Naive thymus-derived CD4-positive, alpha-beta T cell (primary cell): ENCODE results near the gene MEGF11. TPM values are rescaled to one million over a fixed set of nuclear protein-coding genes. Genes with fewer than 3 reads are reported as not detected.
A peak's percentile ranks its signal among the peaks of the same experiment; 100 is the strongest.

Source experiments
- ATAC-seq: fragments of 150-1000 bp; cut with Tn5 transposase; 2 replicates; pipeline ENCODE4 v1.10.0; 2021; ENCODE audit warnings: mild to moderate bottlenecking, moderate library complexity
- CTCF ChIA-PET: fragments of 350-600 bp; sonication (Branson Sonifier 250); formaldehyde crosslinking; loops from one replicate; lab custom pipeline; 2021; ENCODE audit warnings: antibody characterized with exemption; lab: Charles Lee
- POLR2A ChIA-PET: fragments of 350-600 bp; sonication (Branson Sonifier 250); formaldehyde crosslinking; loops from one replicate; lab custom pipeline; 2021; ENCODE audit warnings: antibody characterized with exemption, inconsistent platforms; lab: Charles Lee
- DNase-seq, 9 donors: peaks; one replicate each; pipeline versions ENCODE4 v3.0.0 to v3.0.0-alpha.2; 2020 to 2022; ENCODE audit warnings: mixed read lengths in 1 of 9
- H3K27ac ChIP-seq: one replicate; pipeline ENCODE4 v1.7.0; 2013; ENCODE audit warnings: mild to moderate bottlenecking, low read depth, low read length, moderate library complexity
- H3K27me3 ChIP-seq, 2 donors: one replicate each; pipeline ENCODE4 v1.7.0; 2013; ENCODE audit warnings: low read length in 2 of 2, mild to moderate bottlenecking in 2 of 2, moderate library complexity in 2 of 2; ENCODE audit not compliant: control insufficient read depth in 2 of 2, insufficient read depth in 2 of 2
- H3K36me3 ChIP-seq, 3 experiments: 1 replicate in 2 of 3; 2 replicates in 1 of 3; pipeline ENCODE4 v1.7.0; 2013; ENCODE audit warnings: low read length in 3 of 3, mild to moderate bottlenecking in 3 of 3, moderate library complexity in 1 of 3; ENCODE audit not compliant: insufficient read depth in 3 of 3, control insufficient read depth in 2 of 3
- H3K4me1 ChIP-seq, 2 donors: one replicate each; pipeline ENCODE4 v1.7.0; 2013; ENCODE audit warnings: low read length in 2 of 2, mild to moderate bottlenecking in 2 of 2, moderate library complexity in 1 of 2; ENCODE audit not compliant: control insufficient read depth in 2 of 2, insufficient read depth in 2 of 2
- H3K4me3 ChIP-seq: 2 replicates; pipeline ENCODE4 v1.7.0; 2013; ENCODE audit warnings: mild to moderate bottlenecking, low read length
- H3K9me3 ChIP-seq, 3 experiments: 1 replicate in 2 of 3; 2 replicates in 1 of 3; pipeline ENCODE4 v1.7.0; 2013; ENCODE audit warnings: low read length in 3 of 3; ENCODE audit not compliant: control insufficient read depth in 2 of 3
- H3K27ac Mint-ChIP-seq, 9 donors: one replicate each; pipeline ENCODE4 v1.8.0; 2020 to 2022; ENCODE audit warnings: mixed read lengths in 9 of 9, mild to moderate bottlenecking in 8 of 9, moderate library complexity in 5 of 9, inconsistent platforms in 2 of 9
- H3K27me3 Mint-ChIP-seq, 5 donors: one replicate each; pipeline ENCODE4 v1.8.0; 2021 to 2022; ENCODE audit warnings: mixed read lengths in 5 of 5, mild to moderate bottlenecking in 1 of 5
- H3K36me3 Mint-ChIP-seq, 5 donors: one replicate each; pipeline ENCODE4 v1.8.0; 2020 to 2022; ENCODE audit warnings: mixed read lengths in 5 of 5, mild to moderate bottlenecking in 3 of 5, inconsistent platforms in 1 of 5
- H3K4me1 Mint-ChIP-seq, 7 donors: one replicate each; pipeline ENCODE4 v1.8.0; 2020 to 2022; ENCODE audit warnings: mixed read lengths in 7 of 7, mild to moderate bottlenecking in 3 of 7, inconsistent platforms in 1 of 7
- H3K4me3 Mint-ChIP-seq, 10 donors: one replicate each; pipeline ENCODE4 v1.8.0; 2020 to 2022; ENCODE audit warnings: mild to moderate bottlenecking in 10 of 10, mixed read lengths in 10 of 10, moderate library complexity in 6 of 10, inconsistent platforms in 2 of 10
- H3K9me3 Mint-ChIP-seq, 11 donors: one replicate each; pipeline ENCODE4 v1.8.0; 2020 to 2022; ENCODE audit warnings: mixed read lengths in 11 of 11, mild to moderate bottlenecking in 4 of 11, inconsistent platforms in 1 of 11, moderate library complexity in 1 of 11
- intact Hi-C, 2 donors: fragments of 100-400 bp; cut with micrococcal nuclease; formaldehyde crosslinking; loops; one replicate each; pipeline ENCODE4 v1.15.1; 2023
- polyA plus RNA-seq, 2 donors: library from polyadenylated mRNA; unstranded; fragments of 300-500 nt; fragmentation: Illumina TruSeq; gene quantifications; one replicate each; pipeline ENCODE4 v1.2.3, GENCODE V29; 2021
- total RNA-seq, 6 experiments: library from RNA in 5 of 6; stranded (reverse) in 5 of 6; gene quantifications; 1 replicate in 5 of 6; 2 replicates in 1 of 6; pipeline ENCODE4 v1.2.3 and lab custom pipeline; 2021 to 2026

MEGF11 gene
- total and polyA plus RNA-seq, 7 experiments from 2014 or later, result 0.45 TPM; not detected in 6

GRCh38 chr15:66156310-66156975 is 97.1 kb downstream of the MEGF11 start:
- intact Hi-C loops, result no loop called here
- H3K27ac Mint-ChIP-seq, result peak overlapping the region in 1 of 9 donors; percentile 29
- ATAC-seq (no peak), DNase-seq (no peak)
- Histone ChIP-seq H3K36me3 (no peaks in the 10 kb centered on the region), H3K4me1 (no peaks in the 10 kb centered on the region), H3K27ac (no peak overlapping the region), H3K27me3 (no peaks in the 10 kb centered on the region), H3K9me3 (no peaks in the 10 kb centered on the region), H3K4me3 (no peak overlapping the region)
- H3K9me3 Mint-ChIP-seq, result peaks cover 0 to 1% (median 0%) of the 10 kb centered on the region in 11 donors
- no peak overlapping the region for H3K4me3 Mint-ChIP-seq
- peaks cover 0 to 9% (median 2%) of the 10 kb centered on the region in 5 donors for H3K27me3 Mint-ChIP-seq
- peaks cover 0 to 3% (median 0%) of the 10 kb centered on the region in 7 donors for H3K4me1 Mint-ChIP-seq
- POLR2A ChIA-PET, result no interaction called here
- H3K36me3 Mint-ChIP-seq, result no peaks in the 10 kb centered on the region
- CTCF ChIA-PET, result no interaction called here

GRCh38 chr15:66155065-66155464 is 98.5 kb downstream of the MEGF11 start:
- no peak overlapping the region for H3K27ac ChIP-seq
- CTCF ChIA-PET, result no interaction called here
- H3K9me3 ChIP-seq, result no peaks in the 10 kb centered on the region
- no peak overlapping the region for H3K4me3 ChIP-seq
- POLR2A ChIA-PET, result no interaction called here
- Mint-ChIP-seq H3K4me3 (no peak overlapping the region), H3K27me3 (peaks cover 0 to 18% (median 5%) of the 10 kb centered on the region in 5 donors), H3K9me3 (peaks cover 0 to 1% (median 0%) of the 10 kb centered on the region in 11 donors), H3K27ac (no peak overlapping the region), H3K36me3 (no peaks in the 10 kb centered on the region), H3K4me1 (peaks cover 0 to 3% (median 0%) of the 10 kb centered on the region in 7 donors)
- H3K36me3 ChIP-seq, result no peaks in the 10 kb centered on the region
- H3K27me3 ChIP-seq, result no peaks in the 10 kb centered on the region
- ATAC-seq (no peak), DNase-seq (no peak)
- no peaks in the 10 kb centered on the region for H3K4me1 ChIP-seq
- intact Hi-C loops, result no loop called here

- intact Hi-C loops, result no loop called here
- Histone ChIP-seq H3K4me3 (no peak overlapping the region), H3K4me1 (no peaks in the 10 kb centered on the region), H3K27ac (no peak overlapping the region), H3K36me3 (no peaks in the 10 kb centered on the region), H3K9me3 (no peaks in the 10 kb centered on the region), H3K27me3 (no peaks in the 10 kb centered on the region)
- H3K27ac Mint-ChIP-seq, result no peak overlapping the region
- no peak overlapping the region for H3K4me3 Mint-ChIP-seq
- H3K9me3 Mint-ChIP-seq, result peaks cover 0 to 1% (median 0%) of the 10 kb centered on the region in 11 donors
- ChIA-PET CTCF (no interaction called here), POLR2A (no interaction called here)
- H3K36me3 Mint-ChIP-seq, result no peaks in the 10 kb centered on the region
- peaks cover 0 to 18% (median 8%) of the 10 kb centered on the region in 5 donors for H3K27me3 Mint-ChIP-seq
- DNase-seq, result no peak
- no peak for ATAC-seq
- peaks cover 0 to 3% (median 0%) of the 10 kb centered on the region in 7 donors for H3K4me1 Mint-ChIP-seq
Measured at GRCh38 chr15:66154581-66154980, 99.0 kb downstream of the MEGF11 start.

GRCh38 chr15:66153549-66154415 is 99.8 kb downstream of the MEGF11 start:
- H3K4me1 ChIP-seq, result no peaks in the 10 kb centered on the region
- DNase-seq (no peak), ATAC-seq (no peak)
- no peak overlapping the region for H3K27ac ChIP-seq
- H3K4me1 Mint-ChIP-seq, result peaks cover 0 to 3% (median 0%) of the 10 kb centered on the region in 7 donors
- no peak overlapping the region for H3K27ac Mint-ChIP-seq
- H3K27me3 Mint-ChIP-seq, result peaks cover 0 to 18% (median 8%) of the 10 kb centered on the region in 5 donors
- no peaks in the 10 kb centered on the region for H3K36me3 Mint-ChIP-seq
- H3K27me3 ChIP-seq, result no peaks in the 10 kb centered on the region
- ChIA-PET CTCF (interaction anchor here (0.6 kb wide), 1 partner anchor 433 kb away, joined by 3 read pairs; no protein-coding TSS in a partner anchor), POLR2A (no interaction called here)
- H3K4me3 Mint-ChIP-seq, result no peak overlapping the region
- no peak overlapping the region for H3K4me3 ChIP-seq
- intact Hi-C loops, result no loop called here
- no peaks in the 10 kb centered on the region for H3K9me3 ChIP-seq
- no peaks in the 10 kb centered on the region for H3K36me3 ChIP-seq
- peaks cover 0 to 1% (median 0%) of the 10 kb centered on the region in 11 donors for H3K9me3 Mint-ChIP-seq

GRCh38 chr15:66152650-66153049 is 100.9 kb downstream of the MEGF11 start:
- Histone ChIP-seq H3K9me3 (no peaks in the 10 kb centered on the region), H3K27ac (no peak overlapping the region), H3K4me1 (no peaks in the 10 kb centered on the region), H3K4me3 (no peak overlapping the region), H3K36me3 (no peaks in the 10 kb centered on the region), H3K27me3 (no peaks in the 10 kb centered on the region)
- DNase-seq (no peak), ATAC-seq (no peak)
- peak overlapping the region in 1 of 10 donors; percentile 46 for H3K4me3 Mint-ChIP-seq
- H3K27ac Mint-ChIP-seq, result no peak overlapping the region
- intact Hi-C loops, result no loop called here
- H3K27me3 Mint-ChIP-seq, result peaks cover 0 to 22% (median 8%) of the 10 kb centered on the region in 5 donors
- peaks cover 0 to 1% (median 0%) of the 10 kb centered on the region in 11 donors for H3K9me3 Mint-ChIP-seq
- H3K36me3 Mint-ChIP-seq, result no peaks in the 10 kb centered on the region
- ChIA-PET CTCF (no interaction called here), POLR2A (no interaction called here)
- peaks cover 0 to 3% (median 0%) of the 10 kb centered on the region in 7 donors for H3K4me1 Mint-ChIP-seq

GRCh38 chr15:66151809-66152208 is 101.7 kb downstream of the MEGF11 start:
- H3K27me3 ChIP-seq, result no peaks in the 10 kb centered on the region
- ATAC-seq, result no peak
- CTCF ChIA-PET, result interaction anchor here (0.8 kb wide), 1 partner anchor 9 kb away, joined by 4 read pairs; no protein-coding TSS in a partner anchor

More at GRCh38 chr15:66151809-66152208, 101.7 kb downstream of the MEGF11 start:
- Mint-ChIP-seq H3K27me3 (peaks cover 0 to 16% (median 8%) of the 10 kb centered on the region in 5 donors), H3K36me3 (no peaks in the 10 kb centered on the region), H3K4me3 (no peak overlapping the region), H3K9me3 (peaks cover 0 to 1% (median 0%) of the 10 kb centered on the region in 11 donors), H3K27ac (no peak overlapping the region), H3K4me1 (peaks cover 0 to 3% (median 0%) of the 10 kb centered on the region in 7 donors)
- no peak overlapping the region for H3K4me3 ChIP-seq
- DNase-seq, result no peak
- no peaks in the 10 kb centered on the region for H3K4me1 ChIP-seq
- POLR2A ChIA-PET, result interaction anchor here (0.6 kb wide), 1 partner anchor 45 kb away, joined by 4 read pairs; no protein-coding TSS in a partner anchor
- intact Hi-C loops, result no loop called here
- no peaks in the 10 kb centered on the region for H3K9me3 ChIP-seq
- H3K36me3 ChIP-seq, result no peaks in the 10 kb centered on the region
- no peak overlapping the region for H3K27ac ChIP-seq
